Endothelial cell of umbilical vein (primary cell): ENCODE measurements around the gene CROT. TPM values are rescaled to one million over a fixed set of nuclear protein-coding genes. Genes with fewer than 3 reads are reported as not detected.

Experiments
- BruUV-seq: library from RNA; stranded (reverse); fragments of 400-500 nt; replicated peaks from 2 replicates; lab custom pipeline; 2021; lab: Mats Ljungman, UMichigan
- CTCF ChIA-PET: fragments of 300-600, 350-600 bp; sonication (Branson Sonifier 250); formaldehyde crosslinking; loops from one replicate; lab custom pipeline; 2021; ENCODE audit warnings: antibody characterized with exemption, inconsistent platforms; lab: Charles Lee
- POLR2A ChIA-PET: fragments of 300-600, 350-600 bp; sonication (Branson Sonifier 250); formaldehyde crosslinking; loops from one replicate; lab custom pipeline; 2021; ENCODE audit warnings: antibody characterized with exemption, inconsistent platforms; lab: Charles Lee
- DNase-seq: peaks from one replicate; pipeline ENCODE4 v3.0.0-alpha.2; 2011; ENCODE audit warnings: low read depth, low spot score
- FAIRE-seq: peaks from 2 replicates; lab custom pipeline; 2011; peaks lifted over from hg19 to GRCh38; lab: Jason Lieb, UNC
- H2AFZ ChIP-seq: 2 replicates; pipeline ENCODE4 v1.6.0; 2012; ENCODE audit warnings: low read depth, low read length, control low read depth, inconsistent platforms
- H3K27ac ChIP-seq: 2 replicates; pipeline ENCODE4 v1.5.1; 2011; ENCODE audit warnings: low read depth, mild to moderate bottlenecking, control low read depth, low read length, moderate library complexity; ENCODE audit not compliant: insufficient read depth
- H3K27me3 ChIP-seq, 2 experiments: 2 replicates each; pipeline versions ENCODE4 v1.6.0 to v1.6.1; 2011; ENCODE audit warnings: low read length in 2 of 2, mixed read lengths in 1 of 2; ENCODE audit not compliant: control insufficient read depth in 2 of 2, insufficient read depth in 2 of 2
- H3K36me3 ChIP-seq, 2 experiments: 2 replicates in 1 of 2; 3 replicates in 1 of 2; pipeline ENCODE4 v1.5.1; 2011; ENCODE audit warnings: low read length in 2 of 2, mild to moderate bottlenecking in 1 of 2, moderate library complexity in 1 of 2; ENCODE audit not compliant: control insufficient read depth in 2 of 2, insufficient read depth in 2 of 2; ENCODE audit errors: extremely low read depth in 1 of 2
- H3K4me1 ChIP-seq: 3 replicates; pipeline ENCODE4 v1.5.1; 2011; ENCODE audit warnings: mild to moderate bottlenecking, low read length; ENCODE audit not compliant: control insufficient read depth, insufficient read depth; ENCODE audit errors: extremely low read depth
- H3K4me2 ChIP-seq: 2 replicates; pipeline ENCODE4 v1.6.1; 2011; ENCODE audit warnings: low read length, control low read depth, mixed read lengths; ENCODE audit not compliant: insufficient read depth
- H3K4me3 ChIP-seq, 3 experiments: fragments of 200-600 bp in 1 of 3; sonication (generic), shearing (Covaris generic) in 1 of 3; replicated peaks in 1 of 3; 2 replicates each; pipeline ENCODE4 v1.5.1; 2011 to 2016; ENCODE audit warnings: control low read depth in 3 of 3, low read length in 3 of 3, mild to moderate bottlenecking in 2 of 3, inconsistent platforms in 1 of 3, low read depth in 1 of 3, moderate library complexity in 1 of 3; ENCODE audit not compliant: insufficient read depth in 1 of 3
- H3K79me2 ChIP-seq: 2 replicates; pipeline ENCODE4 v1.6.0; 2012; ENCODE audit warnings: low read length, inconsistent platforms; ENCODE audit not compliant: control insufficient read depth, insufficient read depth
- H3K9ac ChIP-seq: replicated peaks from 2 replicates; pipeline ENCODE3; 2011; ENCODE audit warnings: low read length, control low read depth; ENCODE audit not compliant: insufficient read depth; ENCODE audit errors: extremely low read depth
- H3K9me1 ChIP-seq: replicated peaks from 3 replicates; pipeline ENCODE4 v1.6.0; 2011; ENCODE audit warnings: mild to moderate bottlenecking, low read length; ENCODE audit not compliant: control insufficient read depth, insufficient read depth; ENCODE audit errors: extremely low read depth
- H3K9me3 ChIP-seq: replicated peaks from 2 replicates; pipeline ENCODE4 v1.5.1; 2012; ENCODE audit warnings: low read length, inconsistent platforms; ENCODE audit not compliant: control insufficient read depth, insufficient read depth
- H4K20me1 ChIP-seq: replicated peaks from 2 replicates; pipeline ENCODE3; 2011; ENCODE audit warnings: mild to moderate bottlenecking, low read length; ENCODE audit not compliant: control insufficient read depth, insufficient read depth; ENCODE audit errors: extremely low read depth
- CTCF ChIP-seq, 2 donors: IDR thresholded peaks; 1 replicate in 1 of 2; 2 replicates in 1 of 2; pipeline ENCODE4 v1.5.1; 2011; ENCODE audit warnings: low read length in 2 of 2, mild to moderate bottlenecking in 2 of 2, moderate library complexity in 2 of 2, control low read depth in 1 of 2, inconsistent platforms in 1 of 2, low read depth in 1 of 2; ENCODE audit not compliant: insufficient read depth in 1 of 2; ENCODE audit errors: extremely low read depth in 1 of 2
- EZH2 ChIP-seq: IDR thresholded peaks from 2 replicates; pipeline ENCODE4 v1.6.1; 2012; ENCODE audit warnings: borderline replicate concordance, low read depth, mild to moderate bottlenecking, moderate library complexity, low read length, inconsistent platforms; ENCODE audit not compliant: severe bottlenecking
- FOS ChIP-seq: IDR thresholded peaks from 2 replicates; pipeline ENCODE4 v1.6.1; 2011; ENCODE audit warnings: mild to moderate bottlenecking, low read length, moderate library complexity, borderline replicate concordance; ENCODE audit not compliant: insufficient read depth
- GATA2 ChIP-seq: IDR thresholded peaks from 2 replicates; pipeline ENCODE4 v1.7.0; 2011; ENCODE audit warnings: low read depth, mild to moderate bottlenecking, moderate library complexity, mixed read lengths, low read length; ENCODE audit not compliant: insufficient read length, insufficient read depth
- JUN ChIP-seq: IDR thresholded peaks from 2 replicates; pipeline ENCODE4 v1.6.1; 2011; ENCODE audit warnings: borderline replicate concordance, low read depth; ENCODE audit not compliant: insufficient read length, insufficient read depth
- MAX ChIP-seq: IDR thresholded peaks from 2 replicates; pipeline ENCODE4 v1.6.1; 2011; ENCODE audit not compliant: insufficient read depth, insufficient read length
- MYC ChIP-seq: IDR thresholded peaks from one replicate; pipeline ENCODE4 v1.6.1; 2011; ENCODE audit warnings: mild to moderate bottlenecking, low read depth, low read length
- POLR2A ChIP-seq: IDR thresholded peaks from 2 replicates; pipeline ENCODE4 v1.6.1; 2012; ENCODE audit warnings: low read depth, mild to moderate bottlenecking, control low read depth, low read length
- POLR2AphosphoS5 ChIP-seq: IDR thresholded peaks from 2 replicates; pipeline ENCODE4 v1.6.1; 2012; ENCODE audit warnings: low read depth, mild to moderate bottlenecking, control low read depth, low read length, moderate library complexity; ENCODE audit not compliant: insufficient read depth
- dilution Hi-C: fragments of 300-500 bp; cut with MboI; formaldehyde crosslinking; loops from one replicate; pipeline ENCODE4 v1.15.0; 2019; ENCODE audit warnings: low sequenced_read_pairs; ENCODE audit not compliant: extremely low pct_ligation_motif_present
- intact Hi-C: fragments of 100-400 bp; cut with micrococcal nuclease; formaldehyde crosslinking; loops from one replicate; pipeline ENCODE4 v1.10.0; 2022
- polyA plus RNA-seq, 4 experiments: library from polyadenylated mRNA; depleted of rRNA in 3 of 4; stranded (reverse) in 3 of 4; unstranded in 1 of 4; fragments of >200 nt; gene quantifications; 2 replicates each; pipeline versions ENCODE4 v1.2.1 to v1.2.3, GENCODE V29; 2011 to 2012; ENCODE audit warnings: missing spikeins in 1 of 4
- total RNA-seq: library from RNA; stranded (reverse); gene quantifications from 2 replicates; pipeline ENCODE4 v1.2.3, GENCODE V29; 2021

Gene CROT
- total and polyA plus RNA-seq, 2 donors (not counting 3 experiments of a cell fraction or from before 2014, with no cell fraction given) = 3.3 to 6.6 TPM

- Histone ChIP-seq H3K79me2 (no peaks in the 10 kb centered on the region), H3K36me3 (peaks cover 0 to 2% of the 10 kb centered on the region in 2 experiments), H3K9ac (no peak overlapping the region), H3K4me3 (no peak overlapping the region), H4K20me1 (no peaks in the 10 kb centered on the region), H3K4me1 (no peaks in the 10 kb centered on the region), H3K9me3 (peaks cover 4% of the 10 kb centered on the region), H3K4me2 (no peak overlapping the region), H3K27ac (no peak overlapping the region), H2AFZ (no peak overlapping the region), H3K9me1 (no peaks in the 10 kb centered on the region), H3K27me3 (no peaks in the 10 kb centered on the region)
- no TSS peak for BruUV-seq
- dilution Hi-C loops (no loop called here), intact Hi-C loops (no loop called here)
- ChIA-PET CTCF (no interaction called here), POLR2A (no interaction called here)
- FAIRE-seq (no peak), DNase-seq (no peak)
- TF ChIP-seq POLR2AphosphoS5 (no peak), GATA2 (no peak), FOS (no peak), JUN (no peak), EZH2 (no peak), CTCF (IDR thresholded peaks at IDR 0.05; ENCODE audit: extremely low read depth in 1 of 2, insufficient read depth in 1 of 2, low read depth in 1 of 2, low read length in 2 of 2) (no peak), POLR2A (no peak), MAX (no peak), MYC (no peak)
Measured at GRCh38 chr7:87331687-87332252, 13.7 kb upstream of the CROT start.
